Measurements from ENCODE around the gene BMP6.

DNA sequence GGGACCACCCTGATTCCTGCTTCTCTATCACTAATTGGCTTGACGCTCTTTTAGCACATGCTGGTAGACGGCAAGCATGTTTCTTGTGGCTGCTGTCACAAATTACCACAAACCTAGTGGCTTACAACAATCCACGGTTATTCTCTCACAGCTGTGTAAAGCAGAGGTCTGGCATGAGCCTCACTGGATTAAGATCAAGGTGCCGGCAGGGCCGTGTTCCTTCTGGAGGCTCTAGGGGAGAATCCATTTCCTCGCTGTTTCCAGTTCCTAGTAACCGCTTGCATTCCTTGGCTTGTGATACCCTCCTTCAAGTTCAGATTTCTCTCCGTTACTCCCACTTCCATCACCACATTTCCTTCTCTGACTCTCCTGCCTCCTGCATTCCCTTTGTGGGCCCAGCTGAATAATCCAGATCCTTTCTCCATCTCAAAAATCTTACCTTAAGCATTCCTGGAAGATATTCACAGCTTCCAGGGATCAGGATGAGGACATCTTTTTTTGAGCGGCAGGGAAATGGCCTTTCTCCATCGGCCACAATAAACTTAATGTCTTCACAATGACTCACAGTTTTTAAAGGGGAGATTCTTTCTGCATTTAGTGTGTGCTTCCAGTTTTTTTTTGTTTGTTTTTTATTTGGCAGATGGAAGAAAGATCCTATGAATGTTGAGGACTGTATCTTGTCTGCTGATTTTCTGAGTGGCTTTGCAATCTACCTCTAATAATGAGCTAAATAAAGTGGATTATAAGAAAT, 39.9 kb downstream of the BMP6 start:
- TF ChIP-seq, protein P1, sequence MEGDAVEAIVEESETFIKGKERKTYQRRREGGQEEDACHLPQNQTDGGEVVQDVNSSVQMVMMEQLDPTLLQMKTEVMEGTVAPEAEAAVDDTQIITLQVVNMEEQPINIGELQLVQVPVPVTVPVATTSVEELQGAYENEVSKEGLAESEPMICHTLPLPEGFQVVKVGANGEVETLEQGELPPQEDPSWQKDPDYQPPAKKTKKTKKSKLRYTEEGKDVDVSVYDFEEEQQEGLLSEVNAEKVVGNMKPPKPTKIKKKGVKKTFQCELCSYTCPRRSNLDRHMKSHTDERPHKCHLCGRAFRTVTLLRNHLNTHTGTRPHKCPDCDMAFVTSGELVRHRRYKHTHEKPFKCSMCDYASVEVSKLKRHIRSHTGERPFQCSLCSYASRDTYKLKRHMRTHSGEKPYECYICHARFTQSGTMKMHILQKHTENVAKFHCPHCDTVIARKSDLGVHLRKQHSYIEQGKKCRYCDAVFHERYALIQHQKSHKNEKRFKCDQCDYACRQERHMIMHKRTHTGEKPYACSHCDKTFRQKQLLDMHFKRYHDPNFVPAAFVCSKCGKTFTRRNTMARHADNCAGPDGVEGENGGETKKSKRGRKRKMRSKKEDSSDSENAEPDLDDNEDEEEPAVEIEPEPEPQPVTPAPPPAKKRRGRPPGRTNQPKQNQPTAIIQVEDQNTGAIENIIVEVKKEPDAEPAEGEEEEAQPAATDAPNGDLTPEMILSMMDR (conservative IDR thresholded peaks at IDR 0.05; ENCODE audit: low read depth, low read length) = no peak
- no peak for TF ChIP-seq EZH2phosphoT487 (IDR thresholded peaks at IDR 0.05; ENCODE audit: borderline replicate concordance, low read length)

All from PC-3 (cell line).